A549 (cell line): ENCODE measurements around the gene KIF12.

Source experiments
- ELK1 ChIP-seq: fragments of 150-350 bp; IDR thresholded peaks from 2 replicates; pipeline ENCODE4 v1.6.1; 2014; ENCODE audit warnings: low read depth, mild to moderate bottlenecking, low read length
- EP300 ChIP-seq, 2 experiments: fragments of >200 bp; sonication (Bioruptor Twin); formaldehyde crosslinking; IDR thresholded peaks; 2 replicates in 1 of 2; 3 replicates in 1 of 2; pipeline ENCODE4 v1.6.1; 2016 to 2017
- JUN ChIP-seq, 2 experiments: fragments of >200 bp; sonication (Bioruptor Twin); formaldehyde crosslinking; IDR thresholded peaks; 2 replicates in 1 of 2; 3 replicates in 1 of 2; pipeline ENCODE4 v1.6.1; 2016 to 2017
- JUNB ChIP-seq: fragments of >200 bp; sonication (Bioruptor Twin); formaldehyde crosslinking; IDR thresholded peaks from 2 replicates; pipeline ENCODE4 v1.6.1; 2016
- KDM1A ChIP-seq: fragments of 200-600 bp; sonication (generic); IDR thresholded peaks from 2 replicates; pipeline ENCODE4 v1.6.1; 2016; ENCODE audit warnings: low read depth, mild to moderate bottlenecking
- POLR2A ChIP-seq: IDR thresholded peaks from 2 replicates; pipeline ENCODE4 v1.6.1; 2012; ENCODE audit warnings: mild to moderate bottlenecking, low read length
- RAD21 ChIP-seq, 2 experiments: fragments of >200 bp in 1 of 2; sonication (Bioruptor Twin) in 1 of 2; formaldehyde crosslinking in 1 of 2; IDR thresholded peaks in 1 of 2; conservative IDR thresholded peaks in 1 of 2; 2 replicates in 1 of 2; 3 replicates in 1 of 2; pipeline ENCODE4 v1.6.1; 2012 to 2018; ENCODE audit warnings: inconsistent platforms in 1 of 2
- SMC3 ChIP-seq: fragments of >200 bp; sonication (Bioruptor Twin); formaldehyde crosslinking; IDR thresholded peaks from 3 replicates; pipeline ENCODE4 v1.6.1; 2018; ENCODE audit warnings: inconsistent platforms
- TFCP2L1 ChIP-seq: fragments of 250-450 bp; sonication (Bioruptor Pico); IDR thresholded peaks from 2 replicates; pipeline ENCODE4 v1.5.0; 2021; ENCODE audit warnings: mild to moderate bottlenecking
- TF ChIP-seq, protein P1 (sequence below): fragments of >200 bp; sonication (Bioruptor Twin); formaldehyde crosslinking; IDR thresholded peaks from 3 replicates; pipeline ENCODE4 v1.5.1; 2016

GRCh38 chr9:114080195-114080772 lies 18.8 kb downstream of the KIF12 start:
- TF ChIP-seq, protein P1, sequence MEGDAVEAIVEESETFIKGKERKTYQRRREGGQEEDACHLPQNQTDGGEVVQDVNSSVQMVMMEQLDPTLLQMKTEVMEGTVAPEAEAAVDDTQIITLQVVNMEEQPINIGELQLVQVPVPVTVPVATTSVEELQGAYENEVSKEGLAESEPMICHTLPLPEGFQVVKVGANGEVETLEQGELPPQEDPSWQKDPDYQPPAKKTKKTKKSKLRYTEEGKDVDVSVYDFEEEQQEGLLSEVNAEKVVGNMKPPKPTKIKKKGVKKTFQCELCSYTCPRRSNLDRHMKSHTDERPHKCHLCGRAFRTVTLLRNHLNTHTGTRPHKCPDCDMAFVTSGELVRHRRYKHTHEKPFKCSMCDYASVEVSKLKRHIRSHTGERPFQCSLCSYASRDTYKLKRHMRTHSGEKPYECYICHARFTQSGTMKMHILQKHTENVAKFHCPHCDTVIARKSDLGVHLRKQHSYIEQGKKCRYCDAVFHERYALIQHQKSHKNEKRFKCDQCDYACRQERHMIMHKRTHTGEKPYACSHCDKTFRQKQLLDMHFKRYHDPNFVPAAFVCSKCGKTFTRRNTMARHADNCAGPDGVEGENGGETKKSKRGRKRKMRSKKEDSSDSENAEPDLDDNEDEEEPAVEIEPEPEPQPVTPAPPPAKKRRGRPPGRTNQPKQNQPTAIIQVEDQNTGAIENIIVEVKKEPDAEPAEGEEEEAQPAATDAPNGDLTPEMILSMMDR = no peak
- TF ChIP-seq ELK1 (no peak), SMC3 (no peak), JUNB (no peak), TFCP2L1 (no peak), JUN (IDR thresholded peaks at IDR 0.05) (no peak), EP300 (IDR thresholded peaks at IDR 0.05) (no peak), RAD21 (conservative IDR thresholded peaks at IDR 0.05 in 1 of 2, IDR thresholded peaks at IDR 0.05 in 1 of 2) (no peak; a peak in 1 of 5 replicates), POLR2A (no peak), KDM1A (peak; percentile 81)
